Adrenal gland (tissue), 12 donors: ENCODE measurements around the gene SLC38A8. TPM values are rescaled to one million over a fixed set of nuclear protein-coding genes. Genes with fewer than 3 reads are reported as not detected.

Source experiments
- DNase-seq, 7 donors: peaks; one replicate each; pipeline ENCODE4 v3.0.0-alpha.2; 2019 to 2020
- H3K27ac ChIP-seq, 5 donors: fragments of 200-600 bp; sonication (generic) in 4 of 5; 1 replicate in 3 of 5; 2 replicates in 2 of 5; pipeline versions ENCODE4 v1.5.1 to v1.8.0; 2016 to 2020; ENCODE audit warnings: mild to moderate bottlenecking in 1 of 5
- H3K27me3 ChIP-seq: fragments of 200-600 bp; 2 replicates; pipeline ENCODE4 v1.8.0; 2021
- H3K36me3 ChIP-seq, 2 donors: fragments of 200-600 bp; replicated peaks in 1 of 2; 1 replicate in 1 of 2; 2 replicates in 1 of 2; pipeline versions ENCODE4 v1.5.1 to v1.8.0; 2018 to 2022
- H3K4me1 ChIP-seq, 2 donors: fragments of 200-600 bp; replicated peaks in 1 of 2; 1 replicate in 1 of 2; 2 replicates in 1 of 2; pipeline versions ENCODE4 v1.5.1 to v1.8.0; 2018 to 2021
- H3K4me3 ChIP-seq, 4 donors: fragments of 200-600 bp; sonication (generic) in 3 of 4; one replicate each; pipeline ENCODE4 v1.5.1; 2016 to 2018
- H3K9me3 ChIP-seq, 3 donors: fragments of 200-600 bp; sonication (generic) in 1 of 3; replicated peaks in 1 of 3; 1 replicate in 2 of 3; 2 replicates in 1 of 3; pipeline versions ENCODE4 v1.5.1 to v1.8.0; 2016 to 2021
- POLR2A ChIP-seq, 2 donors: fragments of 450-650 bp; IDR thresholded peaks; one replicate each; pipeline ENCODE4 v1.6.1; 2017; ENCODE audit warnings: antibody characterized with exemption in 2 of 2, mild to moderate bottlenecking in 2 of 2, moderate library complexity in 1 of 2
- WGBS, 4 donors: extraction: QIAGEN DNeasy Blood & Tissue Kit in 2 of 4; methylation state at CpG; one replicate each; pipeline versions ENCODE4 v1.1.5 to v1.1.7; 2013 to 2017; 5-methylcytosine and 5-hydroxymethylcytosine counted together
- intact Hi-C, 2 donors: fragments of 100-400 bp; cut with DNase I; formaldehyde crosslinking; loops; one replicate each; pipeline versions ENCODE4 v1.14.1 to v1.15.0; 2022 to 2023
- polyA plus RNA-seq, 3 donors: library from polyadenylated mRNA; stranded (reverse); fragments of 200-250 nt in 2 of 3; fragments of 350-450 nt in 1 of 3; fragmentation: Illumina TruSeq in 1 of 3; extraction: RNeasy Lipid Tissue Mini Kit (QIAGEN cat#74804) in 1 of 3; gene quantifications; one replicate each; pipeline ENCODE4 v1.2.3, GENCODE V29; 2013 to 2014
- total RNA-seq, 9 donors: library from RNA; depleted of rRNA in 4 of 9; stranded (reverse); fragments of >200 nt in 4 of 9; fragments of 120-200 nt in 1 of 9; fragmentation: NEBNext Ultra II Directional in 1 of 9; extraction: Animal tissue kit (Norgen Biotek cat#: 25700) in 1 of 9; gene quantifications; one replicate each; pipeline versions ENCODE4 v1.1.0 to v1.2.4, GENCODE V29; 2013 to 2023
- TF ChIP-seq, protein P1 (sequence below), 6 experiments: fragments of 450-650 bp in 4 of 6; fragments of 200-600 bp in 2 of 6; sonication (generic) in 1 of 6; IDR thresholded peaks; 1 replicate in 5 of 6; 2 replicates in 1 of 6; pipeline versions ENCODE4 v1.5.1 to v1.8.0; 2016 to 2021; ENCODE audit warnings: antibody characterized with exemption in 6 of 6, mild to moderate bottlenecking in 2 of 6, moderate library complexity in 1 of 6
- donor health status: healthy with polysubstance abuse.
- donor health status: Bipolar disorder and iron deficiency.
- donor health status: DM: yes; HTN: yes; CAD: no.
- donor health status: DM: no; HTN: no; CAD: no.
- donor health status: DM: no; HTN: no; CAD: no.
- donor health status: DM: yes; HTN: yes; CAD: no.

The SLC38A8 gene
- total and polyA plus RNA-seq, 12 donors = 0.07 to 1.3 (median 0.60) TPM; not detected in 6

DNA sequence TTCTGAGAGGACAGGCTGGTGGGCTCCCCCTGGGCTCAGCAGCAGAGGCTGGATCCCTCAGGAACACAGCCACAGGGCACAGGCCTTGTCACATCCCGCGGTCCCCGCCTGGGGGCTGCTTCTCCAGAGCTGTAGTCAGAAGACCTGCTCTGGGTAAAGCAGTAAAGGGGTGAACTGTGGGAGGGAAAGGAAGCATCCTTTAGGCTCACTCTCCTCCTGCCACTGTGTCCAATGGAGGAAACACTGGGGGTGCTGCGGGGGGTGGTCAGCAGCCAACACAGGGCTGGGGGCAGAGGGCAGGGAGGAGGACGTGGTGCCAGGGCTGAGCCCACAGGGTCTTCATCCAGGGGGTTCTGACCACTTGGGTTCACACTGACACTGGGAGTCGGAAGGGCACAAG is 5.0 kb upstream of the SLC38A8 start:
- no peak for TF ChIP-seq POLR2A (IDR thresholded peaks at IDR 0.05)
- TF ChIP-seq, protein P1, sequence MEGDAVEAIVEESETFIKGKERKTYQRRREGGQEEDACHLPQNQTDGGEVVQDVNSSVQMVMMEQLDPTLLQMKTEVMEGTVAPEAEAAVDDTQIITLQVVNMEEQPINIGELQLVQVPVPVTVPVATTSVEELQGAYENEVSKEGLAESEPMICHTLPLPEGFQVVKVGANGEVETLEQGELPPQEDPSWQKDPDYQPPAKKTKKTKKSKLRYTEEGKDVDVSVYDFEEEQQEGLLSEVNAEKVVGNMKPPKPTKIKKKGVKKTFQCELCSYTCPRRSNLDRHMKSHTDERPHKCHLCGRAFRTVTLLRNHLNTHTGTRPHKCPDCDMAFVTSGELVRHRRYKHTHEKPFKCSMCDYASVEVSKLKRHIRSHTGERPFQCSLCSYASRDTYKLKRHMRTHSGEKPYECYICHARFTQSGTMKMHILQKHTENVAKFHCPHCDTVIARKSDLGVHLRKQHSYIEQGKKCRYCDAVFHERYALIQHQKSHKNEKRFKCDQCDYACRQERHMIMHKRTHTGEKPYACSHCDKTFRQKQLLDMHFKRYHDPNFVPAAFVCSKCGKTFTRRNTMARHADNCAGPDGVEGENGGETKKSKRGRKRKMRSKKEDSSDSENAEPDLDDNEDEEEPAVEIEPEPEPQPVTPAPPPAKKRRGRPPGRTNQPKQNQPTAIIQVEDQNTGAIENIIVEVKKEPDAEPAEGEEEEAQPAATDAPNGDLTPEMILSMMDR (IDR thresholded peaks at IDR 0.05) = no peak
- WGBS, 4 donors = 80 to 98% (median 92%) methylated on average over 2 to 6 of the region's 6 CpGs
- Histone ChIP-seq H3K4me3 (no peak overlapping the region), H3K27ac (no peak overlapping the region), H3K27me3 (no peaks in the 10 kb centered on the region), H3K36me3 (peaks cover 0 to 10% of the 10 kb centered on the region in 2 donors), H3K4me1 (peaks cover 0 to 5% of the 10 kb centered on the region in 2 donors), H3K9me3 (no peaks in the 10 kb centered on the region)
- intact Hi-C loops = loop anchor here in 1 of 2 donors (5.0 kb wide), 1 partner anchor 75 kb away; no protein-coding TSS in a partner anchor
- no peak for DNase-seq

DNA sequence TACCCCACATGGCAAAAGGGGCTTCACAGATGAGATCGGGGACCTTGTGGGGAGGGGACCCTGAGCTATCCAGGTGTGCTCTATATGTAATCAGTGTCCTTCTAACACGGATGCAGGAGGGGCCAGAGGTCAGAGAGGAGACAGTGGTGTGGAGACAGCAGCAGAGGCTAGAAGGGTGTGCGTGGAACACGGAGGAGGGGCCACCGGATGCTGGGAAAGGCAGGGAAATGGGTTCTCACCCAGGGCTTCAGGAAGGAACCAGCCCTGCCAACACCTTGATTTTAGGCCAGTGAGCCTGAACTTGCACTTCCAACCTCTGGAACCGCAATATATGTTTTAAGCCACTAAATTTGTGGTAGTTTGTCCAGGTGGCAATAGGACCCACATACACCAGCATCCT is 4.6 kb upstream of the SLC38A8 start:
- Histone ChIP-seq H3K4me3 (no peak overlapping the region), H3K9me3 (no peaks in the 10 kb centered on the region), H3K4me1 (peaks cover 0 to 5% of the 10 kb centered on the region in 2 donors), H3K27ac (no peak overlapping the region), H3K27me3 (no peaks in the 10 kb centered on the region), H3K36me3 (peaks cover 0 to 6% of the 10 kb centered on the region in 2 donors)
- 86 to 91% (median 89%) methylated on average over 6 of the region's 6 CpGs for WGBS, 4 donors
- TF ChIP-seq, protein P1 (IDR thresholded peaks at IDR 0.05) = no peak
- no peak for TF ChIP-seq POLR2A (IDR thresholded peaks at IDR 0.05)
- no peak for DNase-seq
- intact Hi-C loops = loop anchor here in 1 of 2 donors (5.0 kb wide), 1 partner anchor 75 kb away; no protein-coding TSS in a partner anchor

DNA sequence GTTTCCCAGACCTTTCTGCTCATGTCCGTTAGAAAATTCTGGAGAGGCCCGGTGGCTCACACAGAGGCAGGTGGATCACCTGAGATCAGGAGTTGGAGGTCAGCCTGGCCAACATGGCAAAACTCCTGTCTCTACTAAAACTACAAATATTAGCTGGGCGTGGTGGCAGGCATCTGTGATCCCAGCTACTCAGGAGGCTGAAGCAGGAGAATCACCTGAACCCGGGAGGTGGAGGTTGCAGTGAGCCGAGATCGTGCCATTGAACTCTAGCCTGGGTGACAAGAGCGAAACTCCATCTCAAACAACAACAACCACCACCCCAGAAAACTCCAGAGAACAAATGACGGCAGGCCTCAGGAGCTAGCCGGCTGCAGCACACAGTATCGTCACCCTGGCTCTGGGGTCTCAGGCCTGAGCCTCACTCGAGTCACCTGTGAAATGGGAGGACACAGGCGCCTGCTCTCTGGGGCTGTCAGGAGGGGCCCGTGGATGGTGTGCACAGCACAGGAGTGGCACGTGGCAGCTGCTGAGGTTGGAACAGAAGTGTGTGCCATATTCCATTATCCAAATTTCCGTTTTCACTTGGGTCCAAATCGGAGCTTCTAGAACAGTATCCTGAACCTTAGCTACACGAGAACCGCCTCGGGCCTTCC is 3.3 kb upstream of the SLC38A8 start:
- no peak for DNase-seq

More for the DNA sequence above, 3.3 kb upstream of the SLC38A8 start:
- peaks cover 0 to 4% of the 10 kb centered on the region in 2 donors for H3K36me3 ChIP-seq
- WGBS, 4 donors = 90 to 94% (median 91%) methylated on average over 13 to 19 of the region's 19 CpGs
- H3K4me1 ChIP-seq = peaks cover 0 to 5% of the 10 kb centered on the region in 2 donors
- H3K27me3 ChIP-seq = no peaks in the 10 kb centered on the region
- intact Hi-C loops = loop anchor here in 1 of 2 donors (5.0 kb wide), 1 partner anchor 74 kb away; no protein-coding TSS in a partner anchor
- H3K27ac ChIP-seq = no peak overlapping the region
- no peaks in the 10 kb centered on the region for H3K9me3 ChIP-seq
- TF ChIP-seq POLR2A (IDR thresholded peaks at IDR 0.05) = no peak
- TF ChIP-seq, protein P1 (IDR thresholded peaks at IDR 0.05) = no peak
- H3K4me3 ChIP-seq = no peak overlapping the region
